Skeletal muscle cell (primary cell): ENCODE results near the gene TC2N.
"Not testable (repeated sequence)": the region's sequence is repeated elsewhere in the genome, so short reads cannot be mapped to it uniquely, and the experiment has no call there.

ENCODE experiments used
- DNase-seq: peaks from one replicate; pipeline ENCODE4 v3.0.0-alpha.2; 2010; ENCODE audit warnings: low read depth
- H3K4me3 ChIP-seq: 2 replicates; pipeline ENCODE4 v1.5.1; 2011; ENCODE audit warnings: low read depth, mild to moderate bottlenecking, control low read depth, low read length, moderate library complexity

Gene TC2N

DNA sequence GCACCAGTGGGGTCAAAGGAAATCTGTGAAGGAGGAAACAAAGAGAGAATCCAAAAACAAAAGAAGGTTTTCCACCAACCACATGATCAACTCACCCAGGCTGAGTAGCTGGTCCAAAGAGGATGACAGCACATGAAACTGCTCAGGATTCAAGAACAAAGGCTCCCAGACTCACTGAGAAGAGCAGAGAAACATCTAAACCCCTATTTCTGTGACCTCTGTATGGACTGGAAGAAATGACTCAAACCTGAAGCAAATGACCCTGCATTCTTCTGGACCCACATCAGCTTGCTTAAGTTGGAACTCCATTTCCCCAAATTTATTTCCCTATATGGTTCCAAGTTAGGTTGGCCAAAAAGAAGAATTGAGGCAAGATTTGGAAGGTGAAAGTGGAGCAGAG is 26.3 kb downstream of the TC2N start:
- H3K4me3 ChIP-seq, result no peak overlapping the region
- no peak for DNase-seq

GRCh38 chr14:91839749-91840148 is 27.6 kb downstream of the TC2N start:
- no peak for DNase-seq

GRCh38 chr14:91837076-91837475 is 30.3 kb downstream of the TC2N start:
- H3K4me3 ChIP-seq, result no peak overlapping the region
- DNase-seq, result no peak

More at GRCh38 chr14:91839749-91840148, 27.6 kb downstream of the TC2N start:
- no peak overlapping the region for H3K4me3 ChIP-seq

DNA sequence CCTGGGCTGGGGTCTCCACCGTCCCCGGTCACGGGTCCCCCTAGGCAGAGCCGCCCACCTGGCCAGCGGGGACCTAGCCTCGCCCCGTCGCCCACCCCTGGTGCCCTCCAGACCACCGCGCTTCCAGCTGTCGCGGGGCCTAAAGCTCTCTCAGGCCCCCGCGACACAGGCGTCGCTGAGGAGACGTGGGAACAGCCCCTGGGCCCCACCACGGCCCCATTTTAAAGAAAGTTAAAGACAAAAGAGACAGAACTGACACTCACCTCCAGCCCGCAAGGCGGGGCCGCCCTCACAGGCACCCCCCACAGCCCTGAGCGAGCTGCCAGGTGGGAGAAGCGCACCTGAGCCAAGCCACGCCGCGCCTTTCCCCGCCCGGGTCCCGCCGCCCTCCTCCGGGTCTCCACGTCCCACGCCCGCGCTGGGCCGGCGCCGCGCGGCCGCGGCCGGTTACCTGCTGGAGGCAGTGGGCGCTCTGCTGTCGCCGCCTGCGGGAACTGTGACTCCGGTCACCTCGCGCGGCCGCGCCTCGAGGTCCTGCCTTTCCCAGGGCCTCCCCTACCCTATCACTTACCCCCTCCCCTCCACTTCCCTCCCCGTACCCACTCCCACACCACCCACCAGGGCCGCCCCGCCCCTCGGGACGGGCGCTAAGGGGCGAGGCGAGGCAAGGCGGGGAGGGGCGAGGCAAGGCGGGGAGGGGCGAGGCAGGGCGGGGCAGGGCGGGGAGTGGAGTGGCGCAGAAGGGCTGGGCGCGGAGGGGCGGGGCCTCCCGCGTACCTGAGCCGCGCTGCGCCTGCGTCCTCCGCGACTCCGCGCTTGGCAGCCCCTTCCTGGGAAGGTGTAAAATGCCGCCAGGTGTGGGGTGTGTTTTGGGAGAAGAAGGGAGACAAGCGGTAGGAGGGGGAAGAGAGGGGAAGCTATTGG is 31.2 kb downstream of the TC2N start:
- H3K4me3 ChIP-seq, result peak overlapping the region; percentile 38
- DNase-seq, result no peak

- H3K4me3 ChIP-seq, result no peak overlapping the region
- DNase-seq, result no peak
Measured at GRCh38 chr14:91835197-91835919, 32.0 kb downstream of the TC2N start.

DNA sequence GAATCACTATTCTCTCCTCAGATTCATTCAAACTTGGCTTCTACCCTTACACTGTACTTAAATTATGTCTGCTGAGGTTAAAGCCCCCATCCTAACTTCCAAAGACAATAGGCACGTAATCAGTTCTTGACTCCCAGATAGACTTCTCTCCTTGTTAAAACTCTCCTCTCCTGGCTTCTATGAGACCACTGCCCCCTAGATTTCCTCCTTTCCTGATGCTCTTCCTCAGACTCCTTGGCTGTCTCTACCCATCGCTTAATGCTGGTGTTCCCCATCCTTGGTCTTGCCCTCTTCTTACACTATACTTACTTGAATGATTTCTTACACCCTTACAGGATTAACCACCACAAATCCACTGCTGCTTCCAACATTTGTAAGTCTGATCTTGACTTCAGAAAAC is 32.8 kb downstream of the TC2N start:
- no peak overlapping the region for H3K4me3 ChIP-seq
- DNase-seq, result no peak

- DNase-seq, result no peak
- H3K4me3 ChIP-seq, result no peak overlapping the region
Measured at GRCh38 chr14:91831337-91831736, 36.0 kb downstream of the TC2N start.

DNA sequence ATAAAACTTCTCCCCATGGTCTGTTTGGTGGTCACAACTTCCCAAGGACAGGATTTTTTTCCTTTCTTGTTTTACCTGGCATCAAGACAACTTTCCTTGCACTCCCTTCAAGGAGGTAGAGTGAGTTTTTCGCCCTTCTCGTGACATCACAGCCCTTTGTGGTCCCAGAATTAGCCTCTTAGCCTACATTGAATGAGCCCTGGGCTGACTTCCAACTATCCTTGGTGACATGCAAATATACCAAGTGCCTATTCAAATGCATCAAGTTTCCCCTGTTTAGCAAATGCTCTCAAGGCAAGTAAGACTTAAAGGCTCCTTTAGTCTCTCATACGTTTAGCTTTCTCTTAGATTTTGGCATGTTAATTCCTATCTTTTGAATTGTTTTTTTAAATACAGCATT is 36.6 kb downstream of the TC2N start:
- no peak overlapping the region for H3K4me3 ChIP-seq
- DNase-seq, result no peak

GRCh38 chr14:91829511-91829910 is 37.8 kb downstream of the TC2N start:
- no peak for DNase-seq
- H3K4me3 ChIP-seq, result no peak overlapping the region

DNA sequence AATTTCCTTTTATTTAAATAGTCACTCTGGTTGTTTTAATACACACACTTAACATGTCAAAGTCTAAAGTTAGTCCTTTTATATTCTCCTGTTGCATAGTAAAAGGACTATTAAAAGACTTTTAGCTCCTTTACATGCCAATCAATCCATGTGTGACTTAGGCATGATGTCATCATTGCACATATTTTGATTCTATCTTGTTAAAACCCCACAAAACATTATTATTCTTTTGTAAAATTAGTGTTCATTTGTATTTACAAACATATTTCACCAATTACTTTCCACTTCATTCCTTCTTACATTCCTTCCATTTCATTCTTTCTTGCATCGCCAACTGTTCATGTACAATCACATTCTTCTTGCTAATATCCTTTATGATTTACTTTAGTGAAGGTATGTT is 39.6 kb downstream of the TC2N start:
- no peak for DNase-seq
- no peak overlapping the region for H3K4me3 ChIP-seq

- no peak for DNase-seq
Measured at GRCh38 chr14:91817566-91818325, 49.6 kb downstream of the TC2N start.

GRCh38 chr14:91814317-91814716 is 53.0 kb downstream of the TC2N start:
- no peak for DNase-seq
- no peak overlapping the region for H3K4me3 ChIP-seq

More at GRCh38 chr14:91817566-91818325, 49.6 kb downstream of the TC2N start:
- H3K4me3 ChIP-seq, result no peak overlapping the region

- DNase-seq, result no peak
- no peak overlapping the region for H3K4me3 ChIP-seq
Measured at GRCh38 chr14:91810699-91811098, 56.6 kb downstream of the TC2N start.

GRCh38 chr14:91806716-91807115 is 60.6 kb downstream of the TC2N start:
- no peak for DNase-seq

GRCh38 chr14:91806094-91806493 is 61.2 kb downstream of the TC2N start:
- H3K4me3 ChIP-seq, DNase-seq: not testable (repeated sequence)

More at GRCh38 chr14:91806716-91807115, 60.6 kb downstream of the TC2N start:
- no peak overlapping the region for H3K4me3 ChIP-seq

GRCh38 chr14:91805659-91806058 is 61.7 kb downstream of the TC2N start:
- DNase-seq, result no peak
- no peak overlapping the region for H3K4me3 ChIP-seq

DNA sequence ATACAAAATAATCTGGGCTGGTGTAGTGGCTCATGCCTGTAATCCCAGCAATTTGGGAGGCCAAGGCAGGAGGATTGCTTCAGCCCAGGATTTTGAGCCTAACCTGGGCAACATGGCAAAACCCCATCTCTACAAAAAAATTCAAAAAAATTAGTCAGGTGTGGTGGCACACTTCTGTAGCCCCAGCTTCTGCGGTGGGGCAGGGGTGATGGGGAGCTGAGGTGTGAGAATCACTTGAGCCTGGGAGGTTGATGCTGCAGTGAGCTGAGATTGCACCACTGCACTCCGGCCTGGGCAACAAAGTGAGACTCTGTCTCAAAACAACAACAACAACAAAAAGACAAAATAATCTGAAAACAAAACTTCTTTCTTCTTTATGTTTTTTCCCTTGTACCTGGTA is 66.0 kb downstream of the TC2N start:
- H3K4me3 ChIP-seq, result no peak overlapping the region
- DNase-seq, result no peak

DNA sequence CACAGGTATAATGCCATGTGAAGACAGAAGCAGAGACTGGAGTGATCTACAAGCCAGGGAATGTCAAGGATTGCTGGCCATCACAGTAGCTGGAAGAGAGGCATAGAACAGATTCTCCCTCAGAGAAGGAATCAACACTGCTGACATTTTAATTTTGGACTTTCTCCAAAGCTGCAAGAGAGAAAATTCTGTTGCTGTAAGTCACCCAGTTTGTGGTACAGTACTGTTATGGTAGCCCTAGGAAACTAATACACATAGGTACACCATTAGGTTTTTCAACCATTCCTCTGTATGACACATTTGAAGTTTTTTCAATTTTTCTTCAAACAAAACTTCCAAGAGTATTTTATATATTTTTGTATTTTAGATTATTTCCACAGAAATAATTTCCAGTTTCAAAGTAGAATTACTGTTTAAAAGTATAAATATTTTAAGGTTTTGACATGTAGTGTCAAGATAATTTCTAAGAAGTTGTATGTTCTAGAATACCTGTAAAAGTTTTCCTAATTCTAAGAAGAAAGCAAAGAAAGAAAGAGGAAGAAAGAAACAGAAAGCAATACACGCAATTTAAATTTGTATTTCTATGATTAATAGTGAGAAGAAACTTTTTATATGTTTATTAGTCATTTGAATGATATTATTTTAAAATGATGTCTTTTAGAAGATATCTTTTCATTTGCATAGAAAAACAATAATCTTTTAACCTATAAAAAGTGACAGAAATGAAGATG is 70.6 kb downstream of the TC2N start:
- DNase-seq, result peak; percentile 4
- no peak overlapping the region for H3K4me3 ChIP-seq

DNA sequence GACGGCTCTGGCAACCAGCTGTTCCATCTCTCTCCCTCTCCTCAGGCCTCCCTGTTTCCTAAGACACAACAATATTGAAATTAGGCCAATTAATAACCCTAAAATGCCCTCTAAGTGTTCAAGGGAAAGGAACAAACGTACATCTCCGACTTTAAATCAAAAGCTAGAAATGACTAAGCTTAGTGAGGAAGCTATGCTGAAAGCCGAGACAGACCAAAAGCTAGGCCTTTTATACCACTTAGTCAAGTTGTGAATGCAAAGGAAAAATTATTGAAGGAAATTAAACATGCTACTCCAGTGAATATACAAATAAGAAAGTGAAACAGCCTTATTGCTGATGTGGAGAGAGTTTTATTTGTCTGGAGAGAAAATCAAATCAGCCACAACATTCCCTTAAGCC is 73.6 kb downstream of the TC2N start:
- no peak for DNase-seq
- H3K4me3 ChIP-seq, result no peak overlapping the region
